Body of pancreas (tissue), 4 donors: Measurements from ENCODE around the gene NBPF1.
"Not testable (repeated sequence)": the region's sequence is repeated elsewhere in the genome, so short reads cannot be mapped to it uniquely, and the experiment has no call there.

Source experiments
- POLR2A ChIP-seq, 3 donors: fragments of 450-650 bp; IDR thresholded peaks; one replicate each; pipeline ENCODE4 v1.6.1; 2016; ENCODE audit warnings: antibody characterized with exemption in 3 of 3, mild to moderate bottlenecking in 2 of 3
- TF ChIP-seq, protein P1 (sequence below), 7 experiments: fragments of 450-650 bp in 4 of 7; fragments of 200-600 bp in 3 of 7; sonication (generic) in 3 of 7; IDR thresholded peaks; one replicate each; pipeline ENCODE4 v1.5.1; 2016 to 2019; ENCODE audit warnings: antibody characterized with exemption in 7 of 7

DNA sequence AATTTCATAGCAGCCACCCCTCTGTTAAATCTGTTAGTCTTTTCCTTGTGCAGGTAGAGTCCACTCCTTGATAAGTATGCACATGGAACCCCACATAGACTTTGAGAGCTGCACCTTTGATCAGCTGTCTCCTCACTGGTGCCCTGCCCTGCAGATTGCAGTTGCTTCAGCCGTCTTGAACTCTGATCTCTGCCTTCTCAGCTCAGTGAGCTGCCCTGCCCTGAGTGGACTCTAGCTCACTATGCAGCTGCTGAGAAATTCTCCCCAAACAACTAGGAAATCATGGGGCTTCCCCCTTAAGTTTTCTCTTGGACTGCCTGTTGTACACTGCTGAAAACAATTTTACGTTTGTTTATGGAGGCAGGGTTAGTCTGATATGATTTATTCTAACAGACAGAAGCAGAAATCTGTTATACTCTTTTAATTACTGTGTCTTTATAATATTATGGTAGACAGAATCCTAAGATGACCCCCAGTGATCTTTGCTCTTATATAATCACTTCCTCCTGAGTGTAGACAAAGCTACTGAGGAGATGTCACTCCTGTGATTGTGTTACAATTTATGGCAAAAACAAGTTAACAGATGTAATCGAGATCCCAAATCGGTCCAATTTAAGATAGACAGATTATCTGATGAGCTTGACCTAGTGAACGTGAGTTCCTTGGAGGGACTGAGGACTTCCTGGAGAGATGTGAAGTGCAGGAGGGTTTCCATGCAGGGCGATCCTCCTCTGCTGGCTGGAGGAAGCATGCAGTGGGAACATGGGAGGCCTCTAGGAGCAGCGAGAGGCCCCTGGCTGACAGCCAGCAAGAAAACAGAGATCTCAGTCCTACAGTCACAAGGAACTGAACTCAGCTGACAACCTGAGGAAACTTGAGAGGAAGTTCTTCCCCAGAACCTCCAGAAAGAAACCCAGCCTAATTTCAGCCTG is 12.2 kb downstream of the NBPF1 start:
- TF ChIP-seq, protein P1, sequence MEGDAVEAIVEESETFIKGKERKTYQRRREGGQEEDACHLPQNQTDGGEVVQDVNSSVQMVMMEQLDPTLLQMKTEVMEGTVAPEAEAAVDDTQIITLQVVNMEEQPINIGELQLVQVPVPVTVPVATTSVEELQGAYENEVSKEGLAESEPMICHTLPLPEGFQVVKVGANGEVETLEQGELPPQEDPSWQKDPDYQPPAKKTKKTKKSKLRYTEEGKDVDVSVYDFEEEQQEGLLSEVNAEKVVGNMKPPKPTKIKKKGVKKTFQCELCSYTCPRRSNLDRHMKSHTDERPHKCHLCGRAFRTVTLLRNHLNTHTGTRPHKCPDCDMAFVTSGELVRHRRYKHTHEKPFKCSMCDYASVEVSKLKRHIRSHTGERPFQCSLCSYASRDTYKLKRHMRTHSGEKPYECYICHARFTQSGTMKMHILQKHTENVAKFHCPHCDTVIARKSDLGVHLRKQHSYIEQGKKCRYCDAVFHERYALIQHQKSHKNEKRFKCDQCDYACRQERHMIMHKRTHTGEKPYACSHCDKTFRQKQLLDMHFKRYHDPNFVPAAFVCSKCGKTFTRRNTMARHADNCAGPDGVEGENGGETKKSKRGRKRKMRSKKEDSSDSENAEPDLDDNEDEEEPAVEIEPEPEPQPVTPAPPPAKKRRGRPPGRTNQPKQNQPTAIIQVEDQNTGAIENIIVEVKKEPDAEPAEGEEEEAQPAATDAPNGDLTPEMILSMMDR (IDR thresholded peaks at IDR 0.05), result not testable (repeated sequence)
- TF ChIP-seq POLR2A (IDR thresholded peaks at IDR 0.05), result not testable (repeated sequence)
